ENCODE results near the gene DARS2. TPM values are rescaled to one million over a fixed set of nuclear protein-coding genes. Genes with fewer than 3 reads are reported as not detected.

Gene DARS2
- total and polyA plus RNA-seq, 2 of the 4 experiments (the other 2 are of a cell fraction) = 14.8 to 18.8 TPM

DNA sequence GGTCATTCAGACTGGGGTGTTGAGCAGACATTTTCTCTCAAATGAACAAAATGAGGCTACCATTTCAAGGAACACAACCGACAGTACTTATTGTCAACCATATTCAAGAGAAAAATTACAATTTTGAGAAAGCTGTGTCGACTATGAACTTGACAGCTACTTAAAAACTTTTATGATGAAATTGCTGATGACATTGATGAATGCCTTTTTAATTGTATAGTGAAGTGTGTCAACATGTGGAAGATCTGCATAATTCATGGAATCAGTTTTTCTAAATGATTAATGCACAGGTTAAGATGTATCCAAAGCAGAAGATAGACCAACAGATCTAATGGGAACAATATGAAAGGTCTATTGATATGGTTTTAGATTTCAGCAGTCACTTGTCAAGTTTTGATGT, 34.6 kb upstream of the DARS2 start:
- Histone ChIP-seq H3K18ac (ENCODE audit: low read depth, low read length) (no peak overlapping the region), H2BK20ac (ENCODE audit: low read depth, low read length) (no peak overlapping the region), H2AFZ (replicated peaks; ENCODE audit: low read length, poor library complexity) (no peak overlapping the region), H2AK9ac (replicated peaks; ENCODE audit: low read depth, low read length, poor library complexity) (no peak overlapping the region), H4K91ac (ENCODE audit: insufficient read depth, low read depth, low read length) (no peak overlapping the region), H3K36me3 (ENCODE audit: control insufficient read depth, insufficient read depth, low read length) (peaks cover 7% of the 10 kb centered on the region), H3K14ac (replicated peaks; ENCODE audit: low read depth, low read length) (no peak overlapping the region), H2BK120ac (ENCODE audit: low read depth, low read length) (no peak overlapping the region), H3K9me3 (ENCODE audit: control insufficient read depth, insufficient read depth, low read length) (no peaks in the 10 kb centered on the region), H3K4me3 (ENCODE audit: insufficient read depth, low read depth, low read length) (no peak overlapping the region), H3K4ac (ENCODE audit: low read depth, low read length) (no peak overlapping the region), H3K27ac (ENCODE audit: insufficient read depth, low read length) (no peak overlapping the region), H4K8ac (ENCODE audit: low read depth in 2 of 2, low read length in 2 of 2) (no peak overlapping the region), H3K56ac (ENCODE audit: extremely low read depth, insufficient read depth, low read length) (no peak overlapping the region), H3K27me3 (ENCODE audit: control insufficient read depth, insufficient read depth, low read length) (no peaks in the 10 kb centered on the region), H3K9me1 (ENCODE audit: insufficient read depth, low read length) (0 out of 2 replicates have a peak, but pooled peaks cover 4% of the 10 kb centered on the region), H3K4me2 (ENCODE audit: low read depth, low read length) (no peak overlapping the region), H3K9ac (ENCODE audit: low read depth, low read length) (no peak overlapping the region), H3K4me1 (ENCODE audit: control insufficient read depth, insufficient read depth, low read length) (no peaks in the 10 kb centered on the region), H3K79me1 (ENCODE audit: low read depth in 1 of 2, low read length in 2 of 2) (no peaks in the 10 kb centered on the region; a peak in 2 of 4 replicates), H4K20me1 (ENCODE audit: insufficient read depth, low read length) (no peaks in the 10 kb centered on the region), H2BK15ac (ENCODE audit: low read depth, low read length) (no peak overlapping the region), H2AK5ac (ENCODE audit: low read depth, low read length) (no peak overlapping the region), H2BK5ac (ENCODE audit: low read depth, low read length, poor library complexity, severe bottlenecking) (no peak overlapping the region), H4K5ac (ENCODE audit: low read depth, low read length) (no peak overlapping the region), H3K23ac (ENCODE audit: low read depth, low read length) (no peak overlapping the region)
- intact Hi-C loops (cut with micrococcal nuclease) = no loop called here
- POLR2A ChIA-PET (ENCODE audit: unreplicated experiment) = no interaction called here
- in situ Hi-C loops (cut with MboI; ENCODE audit: low sequenced_read_pairs) = no loop called here
- WGBS, 2 experiments (ENCODE audit: extremely low coverage in 2 of 2, insufficient read length in 1 of 2) = no CpG with 5 or more reads among the region's 2 CpGs
- CTCF ChIA-PET = interaction anchor here (1.1 kb wide), 1 partner anchor 14 kb away, joined by 5 read pairs; no protein-coding TSS in a partner anchor
- no peak for ATAC-seq (ENCODE audit: low read depth)
- TF ChIP-seq MAZ (IDR thresholded peaks at IDR 0.05; ENCODE audit: borderline replicate concordance, low read depth, low read length) (no peak), POLR2A (IDR thresholded peaks at IDR 0.05; ENCODE audit: low read depth, low read length) (no peak), MAFK (IDR thresholded peaks at IDR 0.05; ENCODE audit: low read depth, low read length) (no peak), SMC3 (IDR thresholded peaks at IDR 0.05; ENCODE audit: low read depth, low read length) (no peak), MXI1 (IDR thresholded peaks at IDR 0.05; ENCODE audit: borderline replicate concordance, low read depth, low read length) (no peak), NFE2L2 (IDR thresholded peaks at IDR 0.05; ENCODE audit: low read depth, low read length) (no peak), RAD21 (IDR thresholded peaks at IDR 0.05; ENCODE audit: low read length) (no peak), CEBPB (IDR thresholded peaks at IDR 0.05; ENCODE audit: low read depth, low read length) (no peak), CHD1 (IDR thresholded peaks at IDR 0.05; ENCODE audit: low read depth, low read length) (no peak), RFX5 (IDR thresholded peaks at IDR 0.05; ENCODE audit: low read depth, low read length) (no peak), RCOR1 (IDR thresholded peaks at IDR 0.05; ENCODE audit: insufficient replicate concordance, low read length) (no peak)
- TF ChIP-seq, protein P1, sequence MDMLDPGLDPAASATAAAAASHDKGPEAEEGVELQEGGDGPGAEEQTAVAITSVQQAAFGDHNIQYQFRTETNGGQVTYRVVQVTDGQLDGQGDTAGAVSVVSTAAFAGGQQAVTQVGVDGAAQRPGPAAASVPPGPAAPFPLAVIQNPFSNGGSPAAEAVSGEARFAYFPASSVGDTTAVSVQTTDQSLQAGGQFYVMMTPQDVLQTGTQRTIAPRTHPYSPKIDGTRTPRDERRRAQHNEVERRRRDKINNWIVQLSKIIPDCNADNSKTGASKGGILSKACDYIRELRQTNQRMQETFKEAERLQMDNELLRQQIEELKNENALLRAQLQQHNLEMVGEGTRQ (IDR thresholded peaks at IDR 0.05; ENCODE audit: low read depth, low read length) = no peak
- TF ChIP-seq, protein P2, sequence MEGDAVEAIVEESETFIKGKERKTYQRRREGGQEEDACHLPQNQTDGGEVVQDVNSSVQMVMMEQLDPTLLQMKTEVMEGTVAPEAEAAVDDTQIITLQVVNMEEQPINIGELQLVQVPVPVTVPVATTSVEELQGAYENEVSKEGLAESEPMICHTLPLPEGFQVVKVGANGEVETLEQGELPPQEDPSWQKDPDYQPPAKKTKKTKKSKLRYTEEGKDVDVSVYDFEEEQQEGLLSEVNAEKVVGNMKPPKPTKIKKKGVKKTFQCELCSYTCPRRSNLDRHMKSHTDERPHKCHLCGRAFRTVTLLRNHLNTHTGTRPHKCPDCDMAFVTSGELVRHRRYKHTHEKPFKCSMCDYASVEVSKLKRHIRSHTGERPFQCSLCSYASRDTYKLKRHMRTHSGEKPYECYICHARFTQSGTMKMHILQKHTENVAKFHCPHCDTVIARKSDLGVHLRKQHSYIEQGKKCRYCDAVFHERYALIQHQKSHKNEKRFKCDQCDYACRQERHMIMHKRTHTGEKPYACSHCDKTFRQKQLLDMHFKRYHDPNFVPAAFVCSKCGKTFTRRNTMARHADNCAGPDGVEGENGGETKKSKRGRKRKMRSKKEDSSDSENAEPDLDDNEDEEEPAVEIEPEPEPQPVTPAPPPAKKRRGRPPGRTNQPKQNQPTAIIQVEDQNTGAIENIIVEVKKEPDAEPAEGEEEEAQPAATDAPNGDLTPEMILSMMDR (conservative IDR thresholded peaks at IDR 0.05; ENCODE audit: low read depth, low read length) = no peak
- TF ChIP-seq, protein P3, sequence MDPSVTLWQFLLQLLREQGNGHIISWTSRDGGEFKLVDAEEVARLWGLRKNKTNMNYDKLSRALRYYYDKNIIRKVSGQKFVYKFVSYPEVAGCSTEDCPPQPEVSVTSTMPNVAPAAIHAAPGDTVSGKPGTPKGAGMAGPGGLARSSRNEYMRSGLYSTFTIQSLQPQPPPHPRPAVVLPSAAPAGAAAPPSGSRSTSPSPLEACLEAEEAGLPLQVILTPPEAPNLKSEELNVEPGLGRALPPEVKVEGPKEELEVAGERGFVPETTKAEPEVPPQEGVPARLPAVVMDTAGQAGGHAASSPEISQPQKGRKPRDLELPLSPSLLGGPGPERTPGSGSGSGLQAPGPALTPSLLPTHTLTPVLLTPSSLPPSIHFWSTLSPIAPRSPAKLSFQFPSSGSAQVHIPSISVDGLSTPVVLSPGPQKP (IDR thresholded peaks at IDR 0.05; ENCODE audit: borderline replicate concordance, low read depth, low read length) = no peak
- no TSS peak for BruUV-seq (replicated peaks)
- dilution Hi-C loops (cut with HindIII; ENCODE audit: low sequenced_read_pairs, unreplicated experiment) = no loop called here
- DNase-seq = no peak
